NCI-H2107 (cell line): ENCODE data around the gene IVD.
"Not testable (repeated sequence)": the region's sequence is repeated elsewhere in the genome, so short reads cannot be mapped to it uniquely, and the experiment has no call there.

ENCODE experiments used
- DNase-seq: peaks from one replicate; lab custom pipeline; 2025; lab: John Stamatoyannopoulos, UW

IVD gene

GRCh38 chr15:40439461-40439959, 33.9 kb downstream of the IVD start:
- DNase-seq = no peak

- DNase-seq = no peak
Observed at GRCh38 chr15:40439960-40440742, 34.6 kb downstream of the IVD start.

GRCh38 chr15:40440743-40441564, 35.4 kb downstream of the IVD start, which contains the start of gene BAHD1:
Gene BAHD1, plus strand, starts transcription at chr15:40440953. Its CDS starts 17,512 bp downstream, at chr15:40458465.
- DNase-seq = peak; percentile 70

GRCh38 chr15:40441565-40442531, 36.3 kb downstream of the IVD start:
- DNase-seq = no peak

- DNase-seq = no peak
Observed at GRCh38 chr15:40443255-40443654, 37.7 kb downstream of the IVD start.

- DNase-seq = no peak
Observed at GRCh38 chr15:40443846-40444245, 38.3 kb downstream of the IVD start.

GRCh38 chr15:40444736-40445135, 39.1 kb downstream of the IVD start:
- no peak for DNase-seq

GRCh38 chr15:40445421-40445922, 39.9 kb downstream of the IVD start:
- no peak for DNase-seq

GRCh38 chr15:40446144-40446543, 40.5 kb downstream of the IVD start:
- no peak for DNase-seq

GRCh38 chr15:40448354-40448753, 42.8 kb downstream of the IVD start:
- no peak for DNase-seq

GRCh38 chr15:40449275-40449674, 43.7 kb downstream of the IVD start:
- DNase-seq = no peak

- no peak for DNase-seq
Observed at GRCh38 chr15:40450047-40450446, 44.5 kb downstream of the IVD start.

GRCh38 chr15:40451527-40452158, 46.0 kb downstream of the IVD start:
- DNase-seq = no peak

GRCh38 chr15:40452296-40453090, 46.9 kb downstream of the IVD start:
- no peak for DNase-seq

- DNase-seq = not testable (repeated sequence)
Observed at GRCh38 chr15:40453941-40454340, 48.3 kb downstream of the IVD start.

GRCh38 chr15:40454904-40455391, 49.4 kb downstream of the IVD start:
- DNase-seq = no peak

- DNase-seq = no peak
Observed at GRCh38 chr15:40456299-40456712, 50.7 kb downstream of the IVD start.

- no peak for DNase-seq
Observed at GRCh38 chr15:40456738-40457137, 51.1 kb downstream of the IVD start.

GRCh38 chr15:40458495-40459371, 53.1 kb downstream of the IVD start:
- DNase-seq = no peak
